A549 (cell line): ENCODE data around the gene ENO1.

ENCODE experiments used
- CHD2 ChIP-seq: fragments of 150-350 bp; IDR thresholded peaks from 2 replicates; pipeline ENCODE4 v1.6.1; 2014; ENCODE audit warnings: low read length; ENCODE audit not compliant: partially characterized antibody
- CTCF ChIP-seq: fragments of >200 bp; sonication (Bioruptor Twin); formaldehyde crosslinking; IDR thresholded peaks from 3 replicates; pipeline ENCODE4 v1.5.1; 2016
- E2F6 ChIP-seq: IDR thresholded peaks from 2 replicates; pipeline ENCODE4 v1.6.1; 2012; ENCODE audit warnings: low read depth, borderline replicate concordance
- PHF8 ChIP-seq: fragments of 200-600 bp; sonication (generic); IDR thresholded peaks from 2 replicates; pipeline ENCODE4 v1.6.1; 2016; ENCODE audit warnings: low read depth, mild to moderate bottlenecking, antibody characterized with exemption, moderate library complexity, borderline replicate concordance
- RARB ChIP-seq: fragments of 250-450 bp; sonication (Bioruptor Pico); IDR thresholded peaks from 2 replicates; pipeline ENCODE4 v1.8.0; 2021; ENCODE audit warnings: mild to moderate bottlenecking, moderate library complexity

- TF ChIP-seq E2F6 (no peak), PHF8 (no peak), CTCF (no peak), RARB (no peak), CHD2 (no peak)
These were observed 52.5 kb downstream of the ENO1 start for GRCh38 chr1:8825985-8826481.
